GM12891 (cell line): ENCODE measurements around the gene C17orf100.

ENCODE experiments used
- POLR2A ChIP-seq: IDR thresholded peaks from 2 replicates; pipeline ENCODE4 v1.6.1; 2011; ENCODE audit warnings: low read depth, low read length, control low read depth
- POLR2AphosphoS5 ChIP-seq: IDR thresholded peaks from 2 replicates; pipeline ENCODE4 v1.6.1; 2011; ENCODE audit warnings: low read depth, low read length, control low read depth
- TAF1 ChIP-seq: IDR thresholded peaks from 2 replicates; pipeline ENCODE4 v1.6.1; 2011; ENCODE audit warnings: low read depth, low read length, control low read depth

- TF ChIP-seq POLR2AphosphoS5, result no peak
- TF ChIP-seq POLR2A, result no peak
- TF ChIP-seq TAF1, result no peak
Observed at GRCh38 chr17:6666077-6666521, 14.5 kb downstream of the C17orf100 start.
